Measurements from ENCODE around the gene DIS3.
"Not testable (repeated sequence)": the region's sequence is repeated elsewhere in the genome, so short reads cannot be mapped to it uniquely, and the experiment has no call there.

The DIS3 gene

DNA sequence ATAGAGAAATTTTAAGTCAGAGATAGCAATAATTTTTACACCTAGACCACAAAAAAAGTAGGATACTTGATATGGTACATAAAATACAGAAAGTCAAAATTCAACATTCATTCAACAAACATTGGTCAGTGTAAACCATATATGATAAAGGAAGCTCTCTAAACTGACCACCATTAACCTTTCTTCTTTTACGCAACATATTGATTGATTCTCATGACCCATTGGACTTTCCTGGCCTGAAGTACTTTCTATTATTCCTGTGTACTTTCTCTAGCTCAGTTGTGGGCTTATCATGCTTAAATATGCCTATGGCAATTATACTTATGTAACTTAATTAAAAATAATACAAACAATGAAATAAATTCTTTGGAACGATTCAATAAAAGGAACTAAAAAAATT, 10.9 kb upstream of the DIS3 start:
- TF ChIP-seq, protein P1, sequence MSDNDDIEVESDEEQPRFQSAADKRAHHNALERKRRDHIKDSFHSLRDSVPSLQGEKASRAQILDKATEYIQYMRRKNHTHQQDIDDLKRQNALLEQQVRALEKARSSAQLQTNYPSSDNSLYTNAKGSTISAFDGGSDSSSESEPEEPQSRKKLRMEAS (IDR thresholded peaks at IDR 0.05; ENCODE audit: low read depth, low read length), result no peak
- TF ChIP-seq POLR2A (IDR thresholded peaks at IDR 0.05; ENCODE audit: extremely low read depth, insufficient read length) (no peak), MYC (IDR thresholded peaks at IDR 0.05; ENCODE audit: low read depth, low read length) (no peak)
- TF ChIP-seq, protein P2, sequence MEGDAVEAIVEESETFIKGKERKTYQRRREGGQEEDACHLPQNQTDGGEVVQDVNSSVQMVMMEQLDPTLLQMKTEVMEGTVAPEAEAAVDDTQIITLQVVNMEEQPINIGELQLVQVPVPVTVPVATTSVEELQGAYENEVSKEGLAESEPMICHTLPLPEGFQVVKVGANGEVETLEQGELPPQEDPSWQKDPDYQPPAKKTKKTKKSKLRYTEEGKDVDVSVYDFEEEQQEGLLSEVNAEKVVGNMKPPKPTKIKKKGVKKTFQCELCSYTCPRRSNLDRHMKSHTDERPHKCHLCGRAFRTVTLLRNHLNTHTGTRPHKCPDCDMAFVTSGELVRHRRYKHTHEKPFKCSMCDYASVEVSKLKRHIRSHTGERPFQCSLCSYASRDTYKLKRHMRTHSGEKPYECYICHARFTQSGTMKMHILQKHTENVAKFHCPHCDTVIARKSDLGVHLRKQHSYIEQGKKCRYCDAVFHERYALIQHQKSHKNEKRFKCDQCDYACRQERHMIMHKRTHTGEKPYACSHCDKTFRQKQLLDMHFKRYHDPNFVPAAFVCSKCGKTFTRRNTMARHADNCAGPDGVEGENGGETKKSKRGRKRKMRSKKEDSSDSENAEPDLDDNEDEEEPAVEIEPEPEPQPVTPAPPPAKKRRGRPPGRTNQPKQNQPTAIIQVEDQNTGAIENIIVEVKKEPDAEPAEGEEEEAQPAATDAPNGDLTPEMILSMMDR (IDR thresholded peaks at IDR 0.05; ENCODE audit: low read depth, low read length), result no peak
- no peak for DNase-seq (ENCODE audit: low read depth)
- no peak overlapping the region for H3K4me3 ChIP-seq (ENCODE audit: low read depth, low read length)

DNA sequence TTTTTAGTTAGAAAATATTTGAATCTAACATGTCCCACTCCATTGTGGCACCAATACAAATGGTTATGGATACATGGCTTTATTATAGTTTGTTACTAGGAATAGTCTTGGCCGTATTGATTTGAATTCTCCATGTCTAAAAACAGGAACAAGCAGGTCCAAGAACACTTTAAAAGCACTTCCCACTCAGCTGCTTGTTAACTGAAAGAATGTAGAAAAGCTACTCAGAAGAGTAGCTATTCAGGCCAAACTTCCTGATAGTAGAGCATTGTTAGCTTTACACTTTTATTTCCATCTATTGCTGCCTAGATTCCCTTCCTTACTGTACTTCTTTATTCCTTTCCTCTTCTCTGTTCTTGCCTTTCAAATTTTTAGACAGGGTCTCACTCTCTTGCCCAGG, 7.1 kb upstream of the DIS3 start:
- H3K4me3 ChIP-seq (ENCODE audit: low read depth, low read length), result no peak overlapping the region
- TF ChIP-seq POLR2A (IDR thresholded peaks at IDR 0.05; ENCODE audit: extremely low read depth, insufficient read length) (no peak), MYC (IDR thresholded peaks at IDR 0.05; ENCODE audit: low read depth, low read length) (no peak)
- TF ChIP-seq, protein P1 (IDR thresholded peaks at IDR 0.05; ENCODE audit: low read depth, low read length), result no peak
- TF ChIP-seq, protein P2 (IDR thresholded peaks at IDR 0.05; ENCODE audit: low read depth, low read length), result no peak
- DNase-seq (ENCODE audit: low read depth), result no peak

DNA sequence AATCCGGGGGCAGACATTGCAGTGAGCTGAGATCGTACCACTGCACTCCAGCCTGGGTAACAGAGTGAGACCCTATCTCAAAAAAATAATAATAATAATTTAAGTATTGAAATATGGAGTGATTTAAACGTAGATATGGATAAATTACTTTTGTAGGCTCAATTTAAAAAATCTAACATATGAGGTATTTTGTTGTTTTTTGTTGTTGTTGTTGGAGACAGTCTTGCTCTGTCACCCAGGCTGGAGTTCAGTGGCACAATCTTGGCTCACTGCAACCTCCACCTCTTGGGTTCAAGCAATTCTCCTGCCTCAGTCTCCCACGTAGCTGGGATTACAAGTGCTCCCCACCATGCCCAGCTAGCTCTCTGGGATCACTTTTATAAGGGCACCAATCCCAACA, 3.0 kb upstream of the DIS3 start:
- DNase-seq (ENCODE audit: low read depth), result not testable (repeated sequence)
- H3K4me3 ChIP-seq (ENCODE audit: low read depth, low read length), result peak overlapping the region; percentile 40

DNA sequence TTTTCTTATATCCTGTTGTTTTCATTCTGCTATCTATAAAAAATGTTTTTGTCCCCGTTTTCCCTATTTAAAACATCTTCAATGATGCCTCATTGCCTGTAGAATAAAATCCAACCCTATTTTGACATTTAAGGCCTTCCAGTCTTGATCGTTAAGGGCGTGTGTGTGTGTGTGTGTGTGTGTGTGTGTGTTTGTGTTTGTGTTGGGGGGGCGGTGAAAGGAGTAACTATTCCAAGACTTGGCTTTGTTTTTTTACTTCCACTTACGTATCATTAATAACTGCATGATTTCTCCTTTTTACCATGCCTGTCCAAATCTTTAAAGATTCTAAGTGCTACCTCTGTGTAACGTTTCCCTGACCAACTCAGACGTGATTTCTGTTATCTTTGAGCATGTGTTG, 1.0 kb upstream of the DIS3 start:
- peak; percentile 37 for DNase-seq (ENCODE audit: low read depth)
- peak overlapping the region; percentile 96 for H3K4me3 ChIP-seq (ENCODE audit: low read depth, low read length)
- TF ChIP-seq MYC (IDR thresholded peaks at IDR 0.05; ENCODE audit: low read depth, low read length), result no peak
- TF ChIP-seq, protein P1 (IDR thresholded peaks at IDR 0.05; ENCODE audit: low read depth, low read length), result no peak
- TF ChIP-seq POLR2A (IDR thresholded peaks at IDR 0.05; ENCODE audit: extremely low read depth, insufficient read length), result no peak
- TF ChIP-seq, protein P2 (IDR thresholded peaks at IDR 0.05; ENCODE audit: low read depth, low read length), result no peak

DNA sequence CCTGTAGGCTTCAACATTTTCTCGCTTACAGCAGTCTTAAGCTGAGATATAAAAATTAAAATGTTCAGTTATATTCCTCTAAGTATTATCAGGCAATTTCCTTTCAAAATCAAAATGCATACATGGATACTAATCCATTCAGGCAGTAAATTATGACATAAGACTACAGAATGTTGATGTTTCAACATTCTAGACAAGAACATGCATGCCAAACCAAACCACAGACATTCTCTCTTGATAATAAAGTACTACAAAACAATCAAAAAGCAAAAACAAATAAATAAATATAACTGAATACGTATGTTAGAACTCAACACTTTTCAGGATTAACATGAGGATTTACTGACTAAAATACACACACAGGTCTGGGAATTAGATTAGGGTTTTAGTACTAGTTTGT, 7.7 kb downstream of the DIS3 start:
- DNase-seq (ENCODE audit: low read depth), result no peak
- H3K4me3 ChIP-seq (ENCODE audit: low read depth, low read length), result no peak overlapping the region
- TF ChIP-seq, protein P2 (IDR thresholded peaks at IDR 0.05; ENCODE audit: low read depth, low read length), result no peak
- TF ChIP-seq, protein P1 (IDR thresholded peaks at IDR 0.05; ENCODE audit: low read depth, low read length), result no peak
- TF ChIP-seq POLR2A (IDR thresholded peaks at IDR 0.05; ENCODE audit: extremely low read depth, insufficient read length), result no peak
- TF ChIP-seq MYC (IDR thresholded peaks at IDR 0.05; ENCODE audit: low read depth, low read length), result no peak

DNA sequence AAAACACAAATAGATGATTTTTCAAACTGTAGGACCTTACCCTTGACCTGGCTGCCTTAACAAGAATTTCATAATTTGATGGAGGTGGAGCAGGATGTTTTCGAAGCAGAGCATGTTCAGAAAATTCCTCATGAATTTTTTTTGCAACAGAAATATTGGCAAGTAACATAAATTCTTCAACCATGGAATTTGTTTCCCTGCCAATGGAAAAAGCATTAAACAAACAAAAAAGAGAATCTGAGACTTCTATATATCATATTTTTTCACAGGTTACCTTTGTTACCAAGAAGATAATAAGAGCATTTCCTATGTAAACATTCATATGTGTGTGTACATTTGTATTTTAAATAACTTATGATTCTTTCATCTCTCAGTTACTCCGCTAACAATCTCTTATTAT, 18.3 kb downstream of the DIS3 start:
- no peak for DNase-seq (ENCODE audit: low read depth)
- TF ChIP-seq, protein P1 (IDR thresholded peaks at IDR 0.05; ENCODE audit: low read depth, low read length), result no peak
- TF ChIP-seq POLR2A (IDR thresholded peaks at IDR 0.05; ENCODE audit: extremely low read depth, insufficient read length) (no peak), MYC (IDR thresholded peaks at IDR 0.05; ENCODE audit: low read depth, low read length) (no peak)
- TF ChIP-seq, protein P2 (IDR thresholded peaks at IDR 0.05; ENCODE audit: low read depth, low read length), result no peak
- no peak overlapping the region for H3K4me3 ChIP-seq (ENCODE audit: low read depth, low read length)

Data from NB4 (cell line).